HG03442 (cell line): ENCODE data around the gene CD3G.

ENCODE experiments used
- ATAC-seq: cut with Tn5 transposase; IDR thresholded peaks from one replicate; pipeline ENCODE4 v1.9.1; 2021; ENCODE audit warnings: mild to moderate bottlenecking, moderate library complexity; ENCODE audit not compliant: unreplicated experiment

The CD3G gene

GRCh38 chr11:118322721-118323120, 21.4 kb upstream of the CD3G start:
- ATAC-seq, result no peak

GRCh38 chr11:118325283-118325682, 18.9 kb upstream of the CD3G start:
- ATAC-seq, result no peak

GRCh38 chr11:118328745-118329144, 15.4 kb upstream of the CD3G start:
- ATAC-seq, result no peak

- ATAC-seq, result no peak
These were observed 9.4 kb upstream of the CD3G start for GRCh38 chr11:118334745-118335144.

- no peak for ATAC-seq
These were observed 5.5 kb upstream of the CD3G start for GRCh38 chr11:118338637-118339061.

- no peak for ATAC-seq
These were observed 4.7 kb upstream of the CD3G start for GRCh38 chr11:118339281-118339961.

GRCh38 chr11:118340449-118340848, 3.7 kb upstream of the CD3G start:
- ATAC-seq, result no peak

GRCh38 chr11:118341261-118341660, 2.9 kb upstream of the CD3G start:
- ATAC-seq, result no peak

GRCh38 chr11:118341815-118342489, 2.2 kb upstream of the CD3G start:
- no peak for ATAC-seq

- ATAC-seq, result no peak
These were observed 1.5 kb upstream of the CD3G start, which contains the start of gene CD3D for GRCh38 chr11:118342503-118343161. CD3D (minus strand) TSS chr11:118342705; CDS start chr11:118342607, 98 bp downstream.

GRCh38 chr11:118343248-118343647, 896 bp upstream of the CD3G start:
- ATAC-seq, result no peak

- no peak for ATAC-seq
These were observed 5.3 kb downstream of the CD3G start for GRCh38 chr11:118349475-118349874.

GRCh38 chr11:118353084-118353710, 9.1 kb downstream of the CD3G start:
- ATAC-seq, result no peak

GRCh38 chr11:118358071-118358470, 13.9 kb downstream of the CD3G start:
- no peak for ATAC-seq

GRCh38 chr11:118359295-118359958, 15.3 kb downstream of the CD3G start, which contains the start of gene UBE4A:
UBE4A (plus strand) TSS chr11:118359600; CDS start chr11:118365081, 5,481 bp downstream.
- ATAC-seq, result peak; percentile 89

GRCh38 chr11:118364956-118365615, 20.9 kb downstream of the CD3G start:
- ATAC-seq, result no peak

GRCh38 chr11:118366287-118366686, 22.1 kb downstream of the CD3G start:
- ATAC-seq, result no peak

- no peak for ATAC-seq
These were observed 26.6 kb downstream of the CD3G start for GRCh38 chr11:118370774-118371173.

- no peak for ATAC-seq
These were observed 29.1 kb downstream of the CD3G start for GRCh38 chr11:118373263-118373662.

- ATAC-seq, result no peak
These were observed 29.7 kb downstream of the CD3G start for GRCh38 chr11:118373871-118374270.
